OCI-LY1 (cell line): ENCODE data around the gene KHDC4.

Source experiments
- CTCF ChIP-seq: fragments of 200-600 bp; sonication (generic), shearing (Covaris generic); IDR thresholded peaks from 2 replicates; pipeline ENCODE4 v1.5.1; 2017; ENCODE audit warnings: mild to moderate bottlenecking, antibody characterized with exemption, low read length, moderate library complexity, mixed read lengths
- EZH2 ChIP-seq: fragments of 200-600 bp; sonication (generic), shearing (Covaris generic); IDR thresholded peaks from 2 replicates; pipeline ENCODE4 v1.8.0; 2017; ENCODE audit warnings: borderline replicate concordance, mixed run types, mild to moderate bottlenecking, antibody characterized with exemption, low read length, moderate library complexity, mixed read lengths

GRCh38 chr1:155960081-155960745 lies 26.0 kb upstream of the KHDC4 start:
- TF ChIP-seq CTCF, result no peak
- no peak for TF ChIP-seq EZH2
